ENCODE results near the gene SYNE1. TPM values are rescaled to one million over a fixed set of nuclear protein-coding genes. Genes with fewer than 3 reads are reported as not detected.
A peak's percentile ranks its signal among the peaks of the same experiment; 100 is the strongest.

SYNE1 gene
- total RNA-seq, 1 donor from 2014 or later = 6.0 TPM

GRCh38 chr6:152267967-152268845 is 369.0 kb downstream of the SYNE1 start:
- Mint-ChIP-seq H3K27ac (no peak overlapping the region), H3K4me1 (peaks cover 14% of the 10 kb centered on the region), H3K4me3 (no peak overlapping the region), H3K36me3 (peaks cover 5% of the 10 kb centered on the region), H3K27me3 (ENCODE audit: insufficient read depth, low read depth) (no peaks in the 10 kb centered on the region), H3K9me3 (no peaks in the 10 kb centered on the region)
- Histone ChIP-seq H3K27ac (no peak overlapping the region), H3K4me3 (peak overlapping the region; percentile 11), H3K9me3 (ENCODE audit: low read depth) (no peaks in the 10 kb centered on the region), H3K9ac (no peak overlapping the region), H3K4me2 (peak overlapping the region; percentile 53), H3F3A (ENCODE audit: low read depth) (no peaks in the 10 kb centered on the region), H4K20me1 (ENCODE audit: low read depth) (no peaks in the 10 kb centered on the region), H3K27me3 (no peaks in the 10 kb centered on the region), H3K79me2 (ENCODE audit: low read depth) (no peaks in the 10 kb centered on the region), H3K4me1 (no peaks in the 10 kb centered on the region), H3K36me3 (no peaks in the 10 kb centered on the region), H2AFZ (replicated peaks) (peak overlapping the region; percentile 68)
- TF ChIP-seq EZH2phosphoT487 (IDR thresholded peaks at IDR 0.05) (no peak), EZH2 (IDR thresholded peaks at IDR 0.05) (no peak), CTCF (IDR thresholded peaks at IDR 0.05) (peak; percentile 79)
- peak; percentile 59 for DNase-seq (ENCODE audit: low spot score)

- Histone ChIP-seq H3K4me2 (no peak overlapping the region), H3K79me2 (ENCODE audit: low read depth) (no peaks in the 10 kb centered on the region), H4K20me1 (ENCODE audit: low read depth) (no peaks in the 10 kb centered on the region), H2AFZ (replicated peaks) (no peak overlapping the region), H3K27me3 (no peaks in the 10 kb centered on the region), H3K4me1 (no peaks in the 10 kb centered on the region), H3F3A (ENCODE audit: low read depth) (no peaks in the 10 kb centered on the region), H3K36me3 (no peaks in the 10 kb centered on the region), H3K27ac (no peak overlapping the region), H3K9me3 (ENCODE audit: low read depth) (no peaks in the 10 kb centered on the region), H3K9ac (no peak overlapping the region), H3K4me3 (no peak overlapping the region)
- H3K27ac Mint-ChIP-seq = no peak overlapping the region
- no peak for DNase-seq (ENCODE audit: low spot score)
- H3K4me3 Mint-ChIP-seq = no peak overlapping the region
- H3K36me3 Mint-ChIP-seq = peaks cover 13% of the 10 kb centered on the region
- H3K9me3 Mint-ChIP-seq = peaks cover 2% of the 10 kb centered on the region
- H3K27me3 Mint-ChIP-seq (ENCODE audit: insufficient read depth, low read depth) = peaks cover 4% of the 10 kb centered on the region
- TF ChIP-seq EZH2 (IDR thresholded peaks at IDR 0.05) (no peak), CTCF (IDR thresholded peaks at IDR 0.05) (no peak), EZH2phosphoT487 (IDR thresholded peaks at IDR 0.05) (no peak)
- peaks cover 12% of the 10 kb centered on the region for H3K4me1 Mint-ChIP-seq
These were observed 371.5 kb downstream of the SYNE1 start for GRCh38 chr6:152265651-152266050.

DNA sequence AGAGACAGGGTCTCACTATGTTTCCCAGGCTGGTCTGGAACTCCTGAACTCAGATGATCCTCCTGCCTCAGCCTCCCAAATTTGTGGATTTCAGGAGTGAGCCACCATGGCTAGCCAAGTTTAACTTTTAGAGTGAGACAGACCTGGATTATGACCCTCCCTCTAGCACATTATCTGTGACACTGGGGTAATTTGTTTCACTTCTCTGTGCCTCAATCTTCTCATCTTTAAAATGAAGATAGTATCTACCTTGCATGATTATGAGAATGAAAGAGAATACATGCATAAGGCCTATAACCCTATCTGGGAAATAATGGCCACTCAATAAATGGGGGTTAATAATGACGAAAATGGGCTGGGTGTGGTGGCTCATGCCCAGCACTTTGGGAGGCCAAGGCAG is 373.6 kb downstream of the SYNE1 start:
- Mint-ChIP-seq H3K4me3 (no peak overlapping the region), H3K27ac (no peak overlapping the region), H3K36me3 (peaks cover 13% of the 10 kb centered on the region), H3K27me3 (ENCODE audit: insufficient read depth, low read depth) (peaks cover 4% of the 10 kb centered on the region), H3K4me1 (peaks cover 14% of the 10 kb centered on the region), H3K9me3 (peaks cover 2% of the 10 kb centered on the region)
- H3K27me3 ChIP-seq = no peaks in the 10 kb centered on the region
- H3K4me3 ChIP-seq = no peak overlapping the region
- H3K9ac ChIP-seq = no peak overlapping the region
- no peaks in the 10 kb centered on the region for H3K4me1 ChIP-seq
- no peak overlapping the region for H2AFZ ChIP-seq (replicated peaks)
- no peaks in the 10 kb centered on the region for H3F3A ChIP-seq (ENCODE audit: low read depth)
- H3K9me3 ChIP-seq (ENCODE audit: low read depth) = no peaks in the 10 kb centered on the region
- DNase-seq (ENCODE audit: low spot score) = no peak
- H3K4me2 ChIP-seq = no peak overlapping the region
- H4K20me1 ChIP-seq (ENCODE audit: low read depth) = no peaks in the 10 kb centered on the region
- TF ChIP-seq EZH2 (IDR thresholded peaks at IDR 0.05) = no peak
- TF ChIP-seq EZH2phosphoT487 (IDR thresholded peaks at IDR 0.05) = no peak
- no peak for TF ChIP-seq CTCF (IDR thresholded peaks at IDR 0.05)
- H3K27ac ChIP-seq = no peak overlapping the region
- H3K79me2 ChIP-seq (ENCODE audit: low read depth) = no peaks in the 10 kb centered on the region
- no peaks in the 10 kb centered on the region for H3K36me3 ChIP-seq

All from neural progenitor cell (in vitro differentiated cells).